ENCODE results near the gene GPC6.

GPC6 gene

GRCh38 chr13:93499991-93500390 is 273.4 kb downstream of the GPC6 start:
- DNase-seq (ENCODE audit: low read depth in 2 of 2): no peak

- DNase-seq (ENCODE audit: low read depth in 2 of 2): no peak
Observed at GRCh38 chr13:93502071-93502470, 275.5 kb downstream of the GPC6 start.

GRCh38 chr13:93502987-93503615 is 276.5 kb downstream of the GPC6 start:
- no peak for DNase-seq (ENCODE audit: low read depth in 2 of 2)

- DNase-seq (ENCODE audit: low read depth in 2 of 2): no peak
Observed at GRCh38 chr13:93505104-93505952, 278.7 kb downstream of the GPC6 start.

- DNase-seq (ENCODE audit: low read depth in 2 of 2): no peak
Observed at GRCh38 chr13:93511011-93511410, 284.4 kb downstream of the GPC6 start.

GRCh38 chr13:93515267-93515666 is 288.7 kb downstream of the GPC6 start:
- no peak for DNase-seq (ENCODE audit: low read depth in 2 of 2)

- no peak for DNase-seq (ENCODE audit: low read depth in 2 of 2)
Observed at GRCh38 chr13:93517658-93518057, 291.1 kb downstream of the GPC6 start.

- no peak for DNase-seq (ENCODE audit: low read depth in 2 of 2)
Observed at GRCh38 chr13:93521307-93521706, 294.7 kb downstream of the GPC6 start.

- no peak for DNase-seq (ENCODE audit: low read depth in 2 of 2)
Observed at GRCh38 chr13:93522501-93522900, 295.9 kb downstream of the GPC6 start.

GRCh38 chr13:93525087-93525486 is 298.5 kb downstream of the GPC6 start:
- DNase-seq (ENCODE audit: low read depth in 2 of 2): no peak

GRCh38 chr13:93527748-93528297 is 301.2 kb downstream of the GPC6 start:
- DNase-seq (ENCODE audit: low read depth in 2 of 2): no peak

- DNase-seq (ENCODE audit: low read depth in 2 of 2): no peak
Observed at GRCh38 chr13:93529961-93530360, 303.4 kb downstream of the GPC6 start.

GRCh38 chr13:93534181-93534700 is 307.6 kb downstream of the GPC6 start:
- DNase-seq (ENCODE audit: low read depth in 2 of 2): no peak

GRCh38 chr13:93535251-93535650 is 308.6 kb downstream of the GPC6 start:
- no peak for DNase-seq (ENCODE audit: low read depth in 2 of 2)

GRCh38 chr13:93539914-93540313 is 313.3 kb downstream of the GPC6 start:
- no peak for DNase-seq (ENCODE audit: low read depth in 2 of 2)

- DNase-seq (ENCODE audit: low read depth in 2 of 2): no peak
Observed at GRCh38 chr13:93547886-93548285, 321.3 kb downstream of the GPC6 start.

GRCh38 chr13:93549326-93550005 is 322.9 kb downstream of the GPC6 start:
- no peak for DNase-seq (ENCODE audit: low read depth in 2 of 2)

- DNase-seq (ENCODE audit: low read depth in 2 of 2): no peak
Observed at GRCh38 chr13:93550236-93550635, 323.6 kb downstream of the GPC6 start.

GRCh38 chr13:93552596-93552995 is 326.0 kb downstream of the GPC6 start:
- DNase-seq (ENCODE audit: low read depth in 2 of 2): no peak

GRCh38 chr13:93554514-93554913 is 327.9 kb downstream of the GPC6 start:
- no peak for DNase-seq (ENCODE audit: low read depth in 2 of 2)

GRCh38 chr13:93558637-93559036 is 332.0 kb downstream of the GPC6 start:
- no peak for DNase-seq (ENCODE audit: low read depth in 2 of 2)

GRCh38 chr13:93559718-93560117 is 333.1 kb downstream of the GPC6 start:
- no peak for DNase-seq (ENCODE audit: low read depth in 2 of 2)
